H1 (cell line): ENCODE results near the gene CEP135. TPM values are rescaled to one million over a fixed set of nuclear protein-coding genes. Genes with fewer than 3 reads are reported as not detected.

Experiments
- CTCF ChIA-PET: fragments of 300-600 bp; sonication (Branson Sonifier 250); formaldehyde crosslinking; loops from one replicate; lab custom pipeline; 2021; ENCODE audit not compliant: partially characterized antibody; lab: Charles Lee
- POLR2A ChIA-PET: fragments of 300-600 bp; sonication (Branson Sonifier 250); formaldehyde crosslinking; loops from one replicate; lab custom pipeline; 2021; ENCODE audit warnings: inconsistent platforms; ENCODE audit not compliant: partially characterized antibody; lab: Charles Lee
- DNase-seq, 2 experiments: peaks; one replicate each; pipeline versions ENCODE4 v3.0.0 to v3.0.0-alpha.2; 2010 to 2022; ENCODE audit warnings: low spot score in 2 of 2, low read depth in 1 of 2, mixed read lengths in 1 of 2
- FAIRE-seq: peaks from 2 replicates; lab custom pipeline; 2011; peaks lifted over from hg19 to GRCh38; lab: Jason Lieb, UNC
- H2AFZ ChIP-seq: 2 replicates; pipeline ENCODE4 v1.8.1; 2012; ENCODE audit warnings: low read length, inconsistent platforms
- H2AK5ac ChIP-seq: 2 replicates; pipeline ENCODE4 v1.6.1; 2013; ENCODE audit warnings: low read depth, low read length
- H2BK120ac ChIP-seq: replicated peaks from 2 replicates; pipeline ENCODE3; 2013; ENCODE audit warnings: low read depth, low read length, inconsistent platforms
- H2BK12ac ChIP-seq: 2 replicates; pipeline ENCODE4 v1.6.1; 2013; ENCODE audit warnings: low read depth, low read length
- H2BK15ac ChIP-seq: 2 replicates; pipeline ENCODE4 v1.6.1; 2013; ENCODE audit warnings: low read length
- H2BK20ac ChIP-seq: 2 replicates; pipeline ENCODE4 v1.6.1; 2013; ENCODE audit warnings: low read length
- H2BK5ac ChIP-seq: 2 replicates; pipeline ENCODE4 v1.6.1; 2013; ENCODE audit warnings: low read depth, low read length
- H3K14ac ChIP-seq: 2 replicates; pipeline ENCODE4 v1.6.1; 2013; ENCODE audit warnings: inconsistent platforms; ENCODE audit not compliant: insufficient read length
- H3K18ac ChIP-seq: 2 replicates; pipeline ENCODE4 v1.6.1; 2013; ENCODE audit warnings: low read length; ENCODE audit errors: extremely low read depth
- H3K23ac ChIP-seq: 2 replicates; pipeline ENCODE4 v1.6.1; 2013; ENCODE audit warnings: inconsistent platforms; ENCODE audit not compliant: insufficient read length
- H3K23me2 ChIP-seq: 2 replicates; pipeline ENCODE4 v1.6.1; 2013; ENCODE audit warnings: low read depth, low read length
- H3K27ac ChIP-seq: 2 replicates; pipeline ENCODE4 v1.6.1; 2011; ENCODE audit warnings: low read depth, low read length, inconsistent platforms
- H3K27me3 ChIP-seq, 4 experiments: replicated peaks in 1 of 4; 1 replicate in 1 of 4; 2 replicates in 3 of 4; pipeline versions ENCODE4 v1.6.1 to v1.8.1; 2011 to 2013; ENCODE audit warnings: low read length in 3 of 4, mild to moderate bottlenecking in 3 of 4, inconsistent platforms in 2 of 4, mixed read lengths in 2 of 4, moderate library complexity in 1 of 4; ENCODE audit not compliant: control insufficient read depth in 3 of 4, insufficient read depth in 3 of 4; ENCODE audit errors: extremely low read depth in 1 of 4
- H3K36me3 ChIP-seq, 4 experiments: 2 replicates each; pipeline versions ENCODE4 v1.6.1 to v1.8.1; 2011 to 2013; ENCODE audit warnings: mild to moderate bottlenecking in 4 of 4, low read length in 3 of 4, moderate library complexity in 2 of 4, control low read depth in 1 of 4, inconsistent platforms in 1 of 4; ENCODE audit not compliant: insufficient read depth in 4 of 4, control insufficient read depth in 2 of 4
- H3K4ac ChIP-seq: replicated peaks from 2 replicates; pipeline ENCODE3; 2013; ENCODE audit warnings: low read length, low read depth, mixed read lengths, inconsistent platforms; ENCODE audit not compliant: insufficient read length
- H3K4me1 ChIP-seq, 4 experiments: replicated peaks in 1 of 4; 1 replicate in 1 of 4; 2 replicates in 3 of 4; pipeline versions ENCODE4 v1.6.1 to v1.8.1; 2011 to 2013; ENCODE audit warnings: low read length in 3 of 4, inconsistent platforms in 2 of 4, mixed read lengths in 1 of 4; ENCODE audit not compliant: insufficient read depth in 4 of 4, control insufficient read depth in 3 of 4
- H3K4me2 ChIP-seq, 2 experiments: 2 replicates each; pipeline versions ENCODE4 v1.6.1 to v1.8.1; 2011 to 2013; ENCODE audit warnings: low read depth in 2 of 2, low read length in 2 of 2, control low read depth in 1 of 2, inconsistent platforms in 1 of 2, mild to moderate bottlenecking in 1 of 2; ENCODE audit not compliant: insufficient read depth in 1 of 2
- H3K4me3 ChIP-seq, 4 experiments: fragments of 200-600, 300-600 bp in 1 of 4; sonication (generic), shearing (Covaris generic), sonication (Bioruptor Twin) in 1 of 4; 2 replicates each; pipeline versions ENCODE4 v1.5.1 to v1.8.1; 2011 to 2016; ENCODE audit warnings: low read length in 4 of 4, low read depth in 3 of 4, control low read depth in 2 of 4, inconsistent platforms in 2 of 4, mild to moderate bottlenecking in 2 of 4, mixed read lengths in 1 of 4, moderate library complexity in 1 of 4; ENCODE audit not compliant: insufficient read depth in 2 of 4; ENCODE audit errors: extremely low read depth in 1 of 4
- H3K56ac ChIP-seq: replicated peaks from 2 replicates; pipeline ENCODE3; 2013; ENCODE audit warnings: low read depth, mild to moderate bottlenecking, mixed read lengths, low read length, inconsistent platforms; ENCODE audit not compliant: insufficient read length
- H3K79me1 ChIP-seq: 2 replicates; pipeline ENCODE4 v1.6.1; 2013; ENCODE audit warnings: low read depth, low read length, control low read depth
- H3K79me2 ChIP-seq, 2 experiments: 2 replicates each; pipeline versions ENCODE4 v1.6.1 to v1.8.1; 2012 to 2013; ENCODE audit warnings: low read length in 2 of 2, mild to moderate bottlenecking in 2 of 2, inconsistent platforms in 1 of 2; ENCODE audit not compliant: insufficient read depth in 2 of 2, control insufficient read depth in 1 of 2
- H3K9ac ChIP-seq, 4 experiments: replicated peaks in 1 of 4; 1 replicate in 1 of 4; 2 replicates in 3 of 4; pipeline versions ENCODE4 v1.6.1 to v1.8.1; 2011 to 2013; ENCODE audit warnings: low read depth in 3 of 4, low read length in 3 of 4, control low read depth in 2 of 4, mild to moderate bottlenecking in 2 of 4, moderate library complexity in 2 of 4, inconsistent platforms in 1 of 4; ENCODE audit errors: extremely low read depth in 1 of 4
- H3K9me3 ChIP-seq, 2 experiments: 2 replicates each; pipeline versions ENCODE4 v1.6.1 to v1.8.1; 2012 to 2013; ENCODE audit warnings: mild to moderate bottlenecking in 2 of 2, moderate library complexity in 2 of 2, control low read depth in 1 of 2, inconsistent platforms in 1 of 2, low read depth in 1 of 2, low read length in 1 of 2, mixed read lengths in 1 of 2; ENCODE audit not compliant: insufficient read depth in 2 of 2
- H4K20me1 ChIP-seq, 2 experiments: replicated peaks in 1 of 2; 2 replicates each; pipeline versions ENCODE3 to v1.8.1; 2011 to 2013; ENCODE audit warnings: inconsistent platforms in 2 of 2, low read length in 2 of 2, mild to moderate bottlenecking in 1 of 2; ENCODE audit not compliant: insufficient read depth in 2 of 2, control insufficient read depth in 1 of 2
- H4K5ac ChIP-seq: 2 replicates; pipeline ENCODE4 v1.6.1; 2013; ENCODE audit warnings: low read length, low read depth, mixed read lengths, inconsistent platforms; ENCODE audit not compliant: insufficient read length
- H4K8ac ChIP-seq: 2 replicates; pipeline ENCODE4 v1.8.0; 2013; ENCODE audit warnings: mild to moderate bottlenecking, moderate library complexity, low read length, inconsistent platforms; ENCODE audit not compliant: insufficient read depth; ENCODE audit errors: extremely low read depth
- H4K91ac ChIP-seq: replicated peaks from 2 replicates; pipeline ENCODE3; 2013; ENCODE audit warnings: low read length, mixed read lengths, inconsistent platforms; ENCODE audit not compliant: insufficient read length
- CBX5 ChIP-seq: fragments of 300-800, 300-1000 bp; sonication (generic); IDR thresholded peaks from 2 replicates; pipeline ENCODE4 v1.7.1; 2016; ENCODE audit warnings: antibody characterized with exemption, low read length, low read depth
- GTF2F1 ChIP-seq: IDR thresholded peaks from 2 replicates; pipeline ENCODE4 v1.6.1; 2012; ENCODE audit warnings: low read depth, low read length, improper control_type of control experiment, borderline replicate concordance
- NRF1 ChIP-seq: IDR thresholded peaks from 2 replicates; pipeline ENCODE4 v1.6.1; 2011; ENCODE audit warnings: mild to moderate bottlenecking, low read depth, low read length, improper control_type of control experiment
- POLR2A ChIP-seq, 2 experiments: IDR thresholded peaks; 1 replicate in 1 of 2; 2 replicates in 1 of 2; pipeline ENCODE4 v1.6.1; 2011; ENCODE audit warnings: low read depth in 2 of 2, low read length in 2 of 2, mild to moderate bottlenecking in 2 of 2; ENCODE audit errors: control extremely low read depth in 1 of 2
- TBP ChIP-seq: IDR thresholded peaks from 2 replicates; pipeline ENCODE4 v1.6.1; 2011; ENCODE audit warnings: low read depth, low read length, improper control_type of control experiment
- polyA plus RNA-seq, 7 experiments: library from polyadenylated mRNA; depleted of rRNA in 3 of 7; stranded (reverse) in 5 of 7; unstranded in 2 of 7; fragments of >200 nt in 5 of 7; fragments of 200-250 nt in 2 of 7; gene quantifications; 1 replicate in 5 of 7; 2 replicates in 1 of 7; 4 replicates in 1 of 7; pipeline versions ENCODE4 v1.2.1 to v1.2.3, GENCODE V29; 2011 to 2013; ENCODE audit warnings: missing spikeins in 2 of 7, mixed read lengths in 2 of 7
- total RNA-seq: library from RNA; stranded (reverse); fragmentation: NEBNext Ultra II Directional; extraction: Animal tissue kit (Norgen Biotek cat#: 25700); gene quantifications from 2 replicates; pipeline ENCODE4 v1.2.1, GENCODE V29; 2021
- TF ChIP-seq, protein P1 (sequence below): IDR thresholded peaks from 2 replicates; pipeline ENCODE4 v1.6.1; 2011; ENCODE audit warnings: low read depth, mild to moderate bottlenecking, low read length; ENCODE audit not compliant: insufficient read depth
- TF ChIP-seq, protein P2 (sequence below), 3 experiments: IDR thresholded peaks; 1 replicate in 2 of 3; 2 replicates in 1 of 3; pipeline versions ENCODE4 v1.5.1 to v1.6.1; 2011; ENCODE audit warnings: low read length in 3 of 3, mild to moderate bottlenecking in 3 of 3, inconsistent platforms in 2 of 3, low read depth in 1 of 3, moderate library complexity in 1 of 3; ENCODE audit not compliant: insufficient read depth in 1 of 3; ENCODE audit errors: control extremely low read depth in 1 of 3
- TF ChIP-seq, protein P3 (sequence below): IDR thresholded peaks from 2 replicates; pipeline ENCODE4 v1.6.1; 2012; ENCODE audit warnings: inconsistent platforms

The CEP135 gene
- total and polyA plus RNA-seq, 2 of the 8 experiments (the other 6 are each of a cell fraction or from before 2014, with no cell fraction given), result 2.7 to 14.5 TPM

DNA sequence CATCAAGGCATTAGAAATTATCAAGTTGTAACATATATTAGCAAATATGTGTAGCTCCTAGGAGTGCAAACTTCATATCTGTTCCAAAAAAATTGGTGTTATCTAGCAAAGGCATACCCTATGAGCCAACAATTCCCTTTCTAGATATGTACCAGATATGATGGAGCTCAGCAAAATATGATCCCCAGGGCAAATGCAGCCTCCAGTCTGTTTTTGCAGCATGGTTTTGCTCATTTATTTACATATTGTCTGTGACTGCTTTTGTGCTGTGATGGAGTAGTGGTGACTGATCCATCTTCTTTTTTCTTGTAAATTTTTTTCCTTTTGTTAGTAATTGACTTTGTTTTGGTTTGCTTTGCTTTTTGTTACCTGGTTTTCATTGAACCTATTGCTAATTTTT is 41.0 kb downstream of the CEP135 start:
- Histone ChIP-seq H3K18ac (no peak overlapping the region), H3K23me2 (no peaks in the 10 kb centered on the region), H2BK12ac (no peak overlapping the region), H2AFZ (no peak overlapping the region), H2BK20ac (no peak overlapping the region), H2BK5ac (no peak overlapping the region), H2AK5ac (no peak overlapping the region), H3K27me3 (no peaks in the 10 kb centered on the region), H3K27ac (no peak overlapping the region), H3K56ac (no peak overlapping the region), H3K4me1 (peaks cover 0 to 5% (median 3%) of the 10 kb centered on the region in 4 experiments; a peak in 2 of 7 replicates), H3K79me2 (no peaks in the 10 kb centered on the region), H3K4ac (no peak overlapping the region), H3K14ac (no peak overlapping the region), H4K5ac (peak overlapping the region; percentile 66), H2BK120ac (no peak overlapping the region)
- ChIA-PET CTCF (no interaction called here), POLR2A (interaction anchor here (0.6 kb wide), 1 partner anchor 433 kb away, joined by 4 read pairs; no protein-coding TSS in a partner anchor)
- DNase-seq, result no peak
- TF ChIP-seq, protein P1, sequence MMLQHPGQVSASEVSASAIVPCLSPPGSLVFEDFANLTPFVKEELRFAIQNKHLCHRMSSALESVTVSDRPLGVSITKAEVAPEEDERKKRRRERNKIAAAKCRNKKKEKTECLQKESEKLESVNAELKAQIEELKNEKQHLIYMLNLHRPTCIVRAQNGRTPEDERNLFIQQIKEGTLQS, result no peak
- TF ChIP-seq, protein P2, sequence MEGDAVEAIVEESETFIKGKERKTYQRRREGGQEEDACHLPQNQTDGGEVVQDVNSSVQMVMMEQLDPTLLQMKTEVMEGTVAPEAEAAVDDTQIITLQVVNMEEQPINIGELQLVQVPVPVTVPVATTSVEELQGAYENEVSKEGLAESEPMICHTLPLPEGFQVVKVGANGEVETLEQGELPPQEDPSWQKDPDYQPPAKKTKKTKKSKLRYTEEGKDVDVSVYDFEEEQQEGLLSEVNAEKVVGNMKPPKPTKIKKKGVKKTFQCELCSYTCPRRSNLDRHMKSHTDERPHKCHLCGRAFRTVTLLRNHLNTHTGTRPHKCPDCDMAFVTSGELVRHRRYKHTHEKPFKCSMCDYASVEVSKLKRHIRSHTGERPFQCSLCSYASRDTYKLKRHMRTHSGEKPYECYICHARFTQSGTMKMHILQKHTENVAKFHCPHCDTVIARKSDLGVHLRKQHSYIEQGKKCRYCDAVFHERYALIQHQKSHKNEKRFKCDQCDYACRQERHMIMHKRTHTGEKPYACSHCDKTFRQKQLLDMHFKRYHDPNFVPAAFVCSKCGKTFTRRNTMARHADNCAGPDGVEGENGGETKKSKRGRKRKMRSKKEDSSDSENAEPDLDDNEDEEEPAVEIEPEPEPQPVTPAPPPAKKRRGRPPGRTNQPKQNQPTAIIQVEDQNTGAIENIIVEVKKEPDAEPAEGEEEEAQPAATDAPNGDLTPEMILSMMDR (IDR thresholded peaks at IDR 0.05; ENCODE audit: control extremely low read depth in 1 of 3, insufficient read depth in 1 of 3, low read depth in 1 of 3, low read length in 3 of 3), result no peak
- no peak for TF ChIP-seq POLR2A (IDR thresholded peaks at IDR 0.05; ENCODE audit: control extremely low read depth in 1 of 2, low read depth in 2 of 2, low read length in 2 of 2)
- TF ChIP-seq CBX5, result no peak
- no peak for TF ChIP-seq GTF2F1
- TF ChIP-seq, protein P3, sequence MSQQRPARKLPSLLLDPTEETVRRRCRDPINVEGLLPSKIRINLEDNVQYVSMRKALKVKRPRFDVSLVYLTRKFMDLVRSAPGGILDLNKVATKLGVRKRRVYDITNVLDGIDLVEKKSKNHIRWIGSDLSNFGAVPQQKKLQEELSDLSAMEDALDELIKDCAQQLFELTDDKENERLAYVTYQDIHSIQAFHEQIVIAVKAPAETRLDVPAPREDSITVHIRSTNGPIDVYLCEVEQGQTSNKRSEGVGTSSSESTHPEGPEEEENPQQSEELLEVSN, result no peak
- no peak for TF ChIP-seq NRF1
- no peak for TF ChIP-seq TBP
- TF ChIP-seq, all 59 proteins: peak for 0
- no peak overlapping the region for H2BK15ac ChIP-seq
- no peak overlapping the region for H3K4me3 ChIP-seq
- no peak overlapping the region for H4K91ac ChIP-seq
- no peak overlapping the region for H3K23ac ChIP-seq
- H4K8ac ChIP-seq, result no peak overlapping the region
- H4K20me1 ChIP-seq, result no peaks in the 10 kb centered on the region
- no peaks in the 10 kb centered on the region for H3K9me3 ChIP-seq
- no peaks in the 10 kb centered on the region for H3K79me1 ChIP-seq
- no peak for FAIRE-seq
- peak overlapping the region; percentile 15 to 43; a peak in 2 of 4 replicates for H3K4me2 ChIP-seq
- H3K9ac ChIP-seq, result no peak overlapping the region
- peaks cover 0 to 4% (median 0%) of the 10 kb centered on the region in 4 experiments; a peak in 2 of 8 replicates for H3K36me3 ChIP-seq
